SKM-1 treated with dmso at 0.1 percent for 144 hours (cell line): ENCODE data around the gene RNF183.
A peak's percentile ranks its signal among the peaks of the same experiment; 100 is the strongest.
"Not testable (repeated sequence)": the region's sequence is repeated elsewhere in the genome, so short reads cannot be mapped to it uniquely, and the experiment has no call there.

Source experiments
- DNase-seq: peaks from one replicate; lab custom pipeline; 2025; ENCODE audit not compliant: unreplicated experiment; lab: John Stamatoyannopoulos, UW

Gene RNF183

GRCh38 chr9:113275157-113276131, 27.7 kb downstream of the RNF183 start, which contains the start of the genes CDC26 and PRPF4:
Gene CDC26 (minus strand): TSS chr9:113275572. CDS start chr9:113272507, 3,065 bp downstream.
Gene PRPF4 (plus strand): TSS chr9:113275658. CDS start chr9:113275744, 86 bp downstream.
- peak; percentile 75 for DNase-seq

DNA sequence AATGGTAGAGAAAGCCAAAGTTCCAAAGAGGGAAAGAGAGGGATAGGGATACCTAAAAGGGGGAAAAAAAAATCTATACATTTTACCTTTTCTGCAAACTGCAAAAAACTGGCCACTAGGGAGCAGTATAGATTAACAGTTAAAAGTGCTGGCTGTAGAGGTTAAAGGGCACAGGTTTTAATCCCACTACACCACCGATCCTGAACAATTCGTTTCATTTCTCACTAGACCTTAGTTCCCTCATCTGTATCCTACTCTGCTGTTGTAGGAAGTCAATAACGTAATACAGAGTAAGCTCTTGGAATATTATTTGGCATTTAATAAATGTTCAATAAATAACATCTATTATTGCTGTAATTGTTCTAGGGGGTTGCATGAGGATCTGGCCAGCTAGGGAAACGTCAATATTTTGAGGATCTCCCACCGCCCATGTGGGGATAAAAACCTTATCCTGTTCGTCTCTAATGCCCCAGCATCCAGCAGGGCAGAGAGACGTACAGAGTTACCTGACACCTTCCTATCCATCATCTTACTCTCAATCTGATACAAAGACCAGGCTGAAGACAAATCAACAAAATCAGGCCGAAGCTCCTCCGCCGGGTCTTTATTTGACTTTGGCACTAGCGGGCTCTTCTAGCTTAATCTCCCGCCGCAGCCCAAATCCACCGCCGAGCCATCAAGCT, 28.6 kb downstream of the RNF183 start:
- peak; percentile 42 for DNase-seq

- no peak for DNase-seq
Measured at GRCh38 chr9:113269871-113270270, 33.3 kb downstream of the RNF183 start.

DNA sequence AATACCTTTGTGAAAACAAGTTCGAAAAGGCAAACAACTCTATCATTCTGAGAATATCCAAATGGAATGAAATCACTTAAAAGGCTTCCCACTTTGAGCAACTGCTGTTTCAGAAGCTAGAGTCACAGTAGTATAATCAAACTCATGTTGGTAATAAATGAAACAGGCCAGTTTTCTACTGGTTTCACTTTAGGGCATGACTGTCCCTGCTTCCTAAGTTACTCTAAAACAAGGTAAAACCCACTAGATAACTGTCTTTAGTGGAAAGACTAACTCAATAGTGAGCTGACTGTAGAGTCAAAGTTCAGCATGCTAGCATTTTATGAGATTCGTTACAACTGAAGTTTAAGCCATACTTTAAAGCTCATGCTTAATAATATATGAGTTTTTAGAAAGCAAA, 33.8 kb downstream of the RNF183 start:
- no peak for DNase-seq

DNA sequence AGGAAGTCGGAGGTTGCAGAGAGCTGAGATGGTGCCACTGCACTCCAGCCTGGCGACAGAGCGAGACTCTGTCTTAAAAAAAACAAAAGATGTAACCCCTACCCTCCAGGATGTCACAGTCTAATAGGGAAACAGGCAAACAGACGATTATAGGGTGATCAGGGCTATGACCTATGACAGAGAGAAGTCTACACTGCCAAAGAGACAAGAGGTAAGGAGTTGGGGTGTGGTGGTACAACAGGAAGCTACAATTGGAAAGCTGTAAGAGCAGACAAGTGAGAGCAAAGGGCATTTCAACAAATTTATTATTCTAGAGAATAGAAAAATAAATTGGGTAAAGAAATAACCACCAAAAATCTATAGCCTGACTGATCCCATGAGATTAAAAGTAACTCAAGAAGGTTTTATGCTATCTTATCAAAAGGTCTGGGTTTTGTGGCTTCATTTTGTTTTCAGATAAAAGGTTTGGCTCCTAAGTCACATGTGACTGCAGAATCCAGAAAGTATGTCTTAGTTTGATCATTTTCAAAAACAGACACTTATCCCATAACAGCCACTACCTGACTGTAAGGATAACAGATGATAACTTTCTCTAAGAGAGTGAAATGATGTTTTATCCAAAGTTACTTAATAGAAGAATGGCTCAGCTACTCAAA, 35.1 kb downstream of the RNF183 start:
- no peak for DNase-seq

GRCh38 chr9:113266174-113266573, 37.0 kb downstream of the RNF183 start:
- DNase-seq: no peak

DNA sequence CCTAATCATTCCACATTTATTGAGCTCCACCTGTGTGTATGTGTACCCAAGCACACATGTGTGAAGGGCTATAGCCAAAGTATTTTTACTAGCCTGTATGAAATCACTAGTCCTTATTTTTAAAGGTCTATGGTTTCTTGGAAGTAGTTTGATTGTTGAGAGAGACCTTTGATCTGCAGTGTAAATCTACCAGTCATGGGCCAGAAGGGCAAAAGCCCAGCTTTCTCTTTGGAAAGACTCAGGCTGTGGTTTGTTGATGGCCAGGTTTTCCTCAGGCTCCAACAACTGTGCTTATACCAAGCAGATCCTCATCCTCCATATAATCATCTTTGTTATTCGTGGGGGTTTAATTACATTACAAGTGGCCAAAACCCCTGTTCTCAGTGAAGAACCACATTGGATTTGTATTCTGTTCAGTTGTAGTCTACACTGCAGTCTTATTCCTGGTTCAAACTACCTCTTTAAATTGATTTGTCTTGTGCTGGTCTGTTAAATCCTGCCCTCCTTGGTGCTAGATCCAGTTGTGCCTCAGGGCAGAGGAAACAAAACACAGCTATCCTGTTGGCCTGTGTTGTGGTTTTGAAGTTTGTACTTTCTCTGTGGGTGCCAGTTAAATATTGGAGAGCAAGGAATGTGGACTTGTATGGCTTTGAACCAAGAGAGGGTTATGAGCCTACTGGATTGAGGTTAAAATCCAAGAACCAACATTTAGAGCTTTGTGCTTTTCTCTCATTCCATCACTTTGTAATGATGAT, 41.1 kb downstream of the RNF183 start:
- no peak for DNase-seq

- DNase-seq: no peak
Measured at GRCh38 chr9:113258282-113258681, 44.9 kb downstream of the RNF183 start.

GRCh38 chr9:113257863-113258262, 45.3 kb downstream of the RNF183 start:
- no peak for DNase-seq

- peak; percentile 50 for DNase-seq
Measured at GRCh38 chr9:113255438-113255837, 47.7 kb downstream of the RNF183 start.

DNA sequence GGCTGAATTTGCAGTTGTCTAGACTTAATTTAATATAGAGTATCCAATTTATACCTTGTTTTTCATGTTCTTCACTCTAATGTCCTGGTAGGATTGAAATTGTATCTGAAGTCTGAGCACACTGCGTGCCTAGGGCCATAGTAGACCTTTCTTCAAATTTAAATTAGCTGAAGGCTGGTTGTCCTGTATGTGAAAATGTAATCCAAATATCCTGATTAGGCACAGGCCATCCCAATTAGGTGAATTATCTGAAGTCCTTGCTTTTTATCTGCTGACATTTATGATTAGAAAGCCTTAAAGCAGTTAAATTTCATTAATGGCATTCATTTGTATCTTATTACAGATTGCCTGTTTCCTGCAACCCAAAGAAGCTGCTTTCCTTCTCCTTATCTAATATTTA, 48.2 kb downstream of the RNF183 start:
- DNase-seq: no peak

GRCh38 chr9:113250807-113251206, 52.4 kb downstream of the RNF183 start:
- DNase-seq: no peak

- DNase-seq: not testable (repeated sequence)
Measured at GRCh38 chr9:113249661-113250060, 53.5 kb downstream of the RNF183 start.

GRCh38 chr9:113247640-113248039, 55.5 kb downstream of the RNF183 start:
- no peak for DNase-seq
